ENCODE results near the gene ATP11C.

Gene ATP11C

GRCh38 chrX:139920316-139920715 is 12.5 kb downstream of the ATP11C start:
- no peak for TF ChIP-seq CTCF (IDR thresholded peaks at IDR 0.05; ENCODE audit: unreplicated experiment in 3 of 3)
- no peak overlapping the region for H3K4me3 Mint-ChIP-seq
- H3K36me3 Mint-ChIP-seq (ENCODE audit: low read depth) = no peaks in the 10 kb centered on the region
- no peak overlapping the region for H3K27ac Mint-ChIP-seq
- H3K4me1 Mint-ChIP-seq = peaks cover 4% of the 10 kb centered on the region
- H3K9me3 Mint-ChIP-seq = no peaks in the 10 kb centered on the region
- H3K27me3 Mint-ChIP-seq (ENCODE audit: low read depth) = no peaks in the 10 kb centered on the region

DNA sequence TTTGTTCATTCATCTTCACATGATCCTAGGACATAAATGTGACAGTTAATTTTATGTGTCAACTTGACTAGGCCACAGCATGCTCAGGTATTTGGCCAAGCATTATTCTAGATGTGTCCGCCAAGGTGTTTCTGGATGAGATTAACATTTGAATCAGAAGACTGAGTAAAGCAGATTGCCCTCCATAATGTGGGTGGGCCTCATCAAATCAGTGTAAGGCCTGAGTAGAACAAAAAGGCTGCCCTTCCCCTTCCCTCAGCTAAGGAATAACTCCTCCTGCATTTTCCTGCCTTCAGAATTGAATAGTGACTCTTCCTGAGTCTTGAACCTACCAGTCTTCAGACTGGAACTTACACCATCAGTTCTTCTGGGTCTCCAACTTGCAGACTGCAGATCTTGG is 18.4 kb downstream of the ATP11C start:
- Mint-ChIP-seq H3K9me3 (no peaks in the 10 kb centered on the region), H3K4me3 (no peak overlapping the region), H3K27ac (no peak overlapping the region), H3K4me1 (no peaks in the 10 kb centered on the region), H3K27me3 (ENCODE audit: low read depth) (no peaks in the 10 kb centered on the region), H3K36me3 (ENCODE audit: low read depth) (no peaks in the 10 kb centered on the region)
- no peak for TF ChIP-seq CTCF (IDR thresholded peaks at IDR 0.05; ENCODE audit: unreplicated experiment in 3 of 3)

DNA sequence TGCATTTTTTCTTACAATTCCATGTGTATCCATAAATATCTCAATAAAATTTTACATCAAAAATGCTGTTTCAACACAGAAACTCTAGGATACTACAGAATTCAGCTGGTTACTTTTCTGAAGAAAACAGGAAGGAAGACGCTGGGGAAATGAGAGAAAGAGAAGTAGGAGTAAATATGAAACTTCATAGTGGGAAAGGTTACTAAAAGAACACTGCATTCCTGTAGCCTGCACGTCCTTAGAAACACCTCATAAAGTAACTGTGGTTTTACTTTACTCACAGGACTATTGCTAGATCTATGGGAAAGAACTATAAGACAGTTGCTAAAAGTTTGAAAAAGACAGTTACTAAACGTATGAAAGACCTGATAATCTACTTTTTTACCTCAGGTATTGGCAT is 23.1 kb downstream of the ATP11C start:
- no peaks in the 10 kb centered on the region for H3K27me3 Mint-ChIP-seq (ENCODE audit: low read depth)
- no peak overlapping the region for H3K27ac Mint-ChIP-seq
- H3K4me3 Mint-ChIP-seq = no peak overlapping the region
- no peaks in the 10 kb centered on the region for H3K4me1 Mint-ChIP-seq
- H3K9me3 Mint-ChIP-seq = no peaks in the 10 kb centered on the region
- no peaks in the 10 kb centered on the region for H3K36me3 Mint-ChIP-seq (ENCODE audit: low read depth)
- no peak for TF ChIP-seq CTCF (IDR thresholded peaks at IDR 0.05; ENCODE audit: unreplicated experiment in 3 of 3)

DNA sequence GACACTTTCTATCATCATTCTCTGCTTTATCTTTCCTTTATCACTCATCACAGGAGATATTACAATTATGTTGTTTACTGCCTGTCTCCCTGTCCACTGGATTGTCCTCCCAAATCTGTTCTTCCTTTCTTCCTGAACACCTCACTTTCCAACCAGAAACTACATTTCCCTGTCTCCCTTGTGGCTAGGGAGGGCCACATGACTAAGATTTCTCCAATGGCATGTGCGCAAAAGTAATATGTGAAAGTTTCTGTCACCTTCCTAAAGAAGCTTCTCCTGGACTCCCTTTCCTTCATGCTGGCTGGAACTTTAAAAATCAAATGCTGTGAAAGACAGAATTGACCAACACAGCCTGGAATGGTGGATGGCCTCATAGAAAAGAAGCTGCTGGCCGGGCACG is 25.8 kb downstream of the ATP11C start:
- Mint-ChIP-seq H3K4me1 (no peaks in the 10 kb centered on the region), H3K36me3 (ENCODE audit: low read depth) (no peaks in the 10 kb centered on the region), H3K4me3 (no peak overlapping the region), H3K27ac (no peak overlapping the region), H3K9me3 (no peaks in the 10 kb centered on the region), H3K27me3 (ENCODE audit: low read depth) (no peaks in the 10 kb centered on the region)
- no peak for TF ChIP-seq CTCF (IDR thresholded peaks at IDR 0.05; ENCODE audit: unreplicated experiment in 3 of 3)

- Mint-ChIP-seq H3K4me3 (no peak overlapping the region), H3K9me3 (no peaks in the 10 kb centered on the region), H3K36me3 (ENCODE audit: low read depth) (no peaks in the 10 kb centered on the region), H3K27me3 (ENCODE audit: low read depth) (no peaks in the 10 kb centered on the region), H3K4me1 (no peaks in the 10 kb centered on the region), H3K27ac (no peak overlapping the region)
- no peak for TF ChIP-seq CTCF (IDR thresholded peaks at IDR 0.05; ENCODE audit: unreplicated experiment in 3 of 3)
These were observed 27.1 kb downstream of the ATP11C start for GRCh38 chrX:139905743-139906142.

GRCh38 chrX:139905051-139905450 is 27.8 kb downstream of the ATP11C start:
- H3K9me3 Mint-ChIP-seq = no peaks in the 10 kb centered on the region
- H3K27ac Mint-ChIP-seq = no peak overlapping the region
- no peaks in the 10 kb centered on the region for H3K4me1 Mint-ChIP-seq
- H3K27me3 Mint-ChIP-seq (ENCODE audit: low read depth) = no peaks in the 10 kb centered on the region
- no peak overlapping the region for H3K4me3 Mint-ChIP-seq
- TF ChIP-seq CTCF (IDR thresholded peaks at IDR 0.05; ENCODE audit: unreplicated experiment in 3 of 3) = no peak
- H3K36me3 Mint-ChIP-seq (ENCODE audit: low read depth) = no peaks in the 10 kb centered on the region
